ENCODE results near the gene ATP1A2. TPM values are rescaled to one million over a fixed set of nuclear protein-coding genes. Genes with fewer than 3 reads are reported as not detected.
"Not testable (repeated sequence)": the region's sequence is repeated elsewhere in the genome, so short reads cannot be mapped to it uniquely, and the experiment has no call there.

The ATP1A2 gene
- total RNA-seq, 3 donors from 2014 or later (not counting 1 experiment from before 2014, with no cell fraction given), result not detected

GRCh38 chr1:160108888-160109662 lies 6.5 kb upstream of the ATP1A2 start:
- Histone ChIP-seq H3K9me3 (ENCODE audit: control insufficient read depth, insufficient read depth, low read length) (no peaks in the 10 kb centered on the region), H3K27ac (ENCODE audit: low read length) (no peak overlapping the region), H3K27me3 (ENCODE audit: control insufficient read depth, insufficient read depth, low read length) (no peaks in the 10 kb centered on the region), H3K36me3 (ENCODE audit: control insufficient read depth, insufficient read depth, low read length) (no peaks in the 10 kb centered on the region), H3K4me3 (ENCODE audit: low read length) (no peak overlapping the region), H3K4me1 (ENCODE audit: control insufficient read depth, insufficient read depth, low read length) (no peaks in the 10 kb centered on the region)
- TF ChIP-seq CTCF (IDR thresholded peaks at IDR 0.05), result no peak
- peak in 2 of 3 donors; percentile 58 to 59 for ATAC-seq
- 74% methylated on average over 6 of the region's 6 CpGs for WGBS (ENCODE audit: insufficient coverage)
- DNase-seq, result peak in 1 of 2 donors; percentile 67
- no peak overlapping the region for H3K27ac Mint-ChIP-seq
- H3K36me3 Mint-ChIP-seq, result no peaks in the 10 kb centered on the region
- peaks cover 6 to 18% of the 10 kb centered on the region in 2 donors for H3K27me3 Mint-ChIP-seq (ENCODE audit: low read depth in 2 of 2)
- no peak overlapping the region for H3K4me3 Mint-ChIP-seq
- H3K9me3 Mint-ChIP-seq, result no peaks in the 10 kb centered on the region
- no peaks in the 10 kb centered on the region for H3K4me1 Mint-ChIP-seq
- intact Hi-C loops (cut with micrococcal nuclease), result loop anchor here (2.0 kb wide), 1 partner anchor 144 kb away; no protein-coding TSS in a partner anchor

- no peak for ATAC-seq
- Histone ChIP-seq H3K9me3 (ENCODE audit: control insufficient read depth, insufficient read depth, low read length) (no peaks in the 10 kb centered on the region), H3K4me3 (ENCODE audit: low read length) (no peak overlapping the region), H3K36me3 (ENCODE audit: control insufficient read depth, insufficient read depth, low read length) (no peaks in the 10 kb centered on the region), H3K27ac (ENCODE audit: low read length) (no peak overlapping the region), H3K27me3 (ENCODE audit: control insufficient read depth, insufficient read depth, low read length) (no peaks in the 10 kb centered on the region), H3K4me1 (ENCODE audit: control insufficient read depth, insufficient read depth, low read length) (no peaks in the 10 kb centered on the region)
- intact Hi-C loops (cut with micrococcal nuclease), result loop anchor here (2.0 kb wide), 1 partner anchor 143 kb away; no protein-coding TSS in a partner anchor
- Mint-ChIP-seq H3K4me1 (no peaks in the 10 kb centered on the region), H3K27ac (no peak overlapping the region), H3K27me3 (ENCODE audit: low read depth in 2 of 2) (peaks cover 6 to 18% of the 10 kb centered on the region in 2 donors), H3K4me3 (no peak overlapping the region), H3K36me3 (no peaks in the 10 kb centered on the region), H3K9me3 (no peaks in the 10 kb centered on the region)
- WGBS (ENCODE audit: insufficient coverage), result 88% methylated on average over 4 of the region's 4 CpGs
- no peak for DNase-seq
- no peak for TF ChIP-seq CTCF (IDR thresholded peaks at IDR 0.05)
Measured at GRCh38 chr1:160109686-160110085, 5.9 kb upstream of the ATP1A2 start.

- H3K36me3 ChIP-seq (ENCODE audit: control insufficient read depth, insufficient read depth, low read length); H3K36me3 Mint-ChIP-seq: not testable (repeated sequence)
Measured at GRCh38 chr1:160111462-160111861, 4.1 kb upstream of the ATP1A2 start.

GRCh38 chr1:160112357-160112756 lies 3.2 kb upstream of the ATP1A2 start:
- WGBS (ENCODE audit: insufficient coverage), result 90% methylated on average over 11 of the region's 12 CpGs

More at GRCh38 chr1:160111462-160111861, 4.1 kb upstream of the ATP1A2 start:
- H3K27ac ChIP-seq (ENCODE audit: low read length); H3K4me1 Mint-ChIP-seq; DNase-seq; H3K27ac Mint-ChIP-seq; H3K4me3 Mint-ChIP-seq; H3K9me3 Mint-ChIP-seq; H3K9me3 ChIP-seq (ENCODE audit: control insufficient read depth, insufficient read depth, low read length); H3K4me1 ChIP-seq (ENCODE audit: control insufficient read depth, insufficient read depth, low read length); ATAC-seq; H3K4me3 ChIP-seq (ENCODE audit: low read length); H3K27me3 ChIP-seq (ENCODE audit: control insufficient read depth, insufficient read depth, low read length); intact Hi-C loops (cut with micrococcal nuclease): not testable (repeated sequence)
- 96% methylated on average over 10 of the region's 10 CpGs for WGBS (ENCODE audit: insufficient coverage)
- H3K27me3 Mint-ChIP-seq (ENCODE audit: low read depth in 2 of 2), result peaks cover 6 to 21% of the 10 kb centered on the region in 2 donors

More at GRCh38 chr1:160112357-160112756, 3.2 kb upstream of the ATP1A2 start:
- no peak overlapping the region for H3K4me3 ChIP-seq (ENCODE audit: low read length)
- Mint-ChIP-seq H3K9me3 (no peaks in the 10 kb centered on the region), H3K27ac (no peak overlapping the region), H3K36me3 (no peaks in the 10 kb centered on the region), H3K27me3 (ENCODE audit: low read depth in 2 of 2) (peaks cover 6 to 19% of the 10 kb centered on the region in 2 donors), H3K4me1 (no peaks in the 10 kb centered on the region), H3K4me3 (no peak overlapping the region)
- intact Hi-C loops (cut with micrococcal nuclease), result no loop called here
- TF ChIP-seq CTCF (IDR thresholded peaks at IDR 0.05), result no peak
- DNase-seq (no peak), ATAC-seq (no peak)
- H3K9me3 ChIP-seq (ENCODE audit: control insufficient read depth, insufficient read depth, low read length), result no peaks in the 10 kb centered on the region
- H3K4me1 ChIP-seq (ENCODE audit: control insufficient read depth, insufficient read depth, low read length), result no peaks in the 10 kb centered on the region
- no peaks in the 10 kb centered on the region for H3K27me3 ChIP-seq (ENCODE audit: control insufficient read depth, insufficient read depth, low read length)
- no peaks in the 10 kb centered on the region for H3K36me3 ChIP-seq (ENCODE audit: control insufficient read depth, insufficient read depth, low read length)
- H3K27ac ChIP-seq (ENCODE audit: low read length), result no peak overlapping the region
